Mammary epithelial cell (primary cell): ENCODE results near the gene ADGB.
"Not testable (repeated sequence)": the region's sequence is repeated elsewhere in the genome, so short reads cannot be mapped to it uniquely, and the experiment has no call there.

Experiments used
- CTCF ChIP-seq, 2 donors: IDR thresholded peaks in 1 of 2; conservative IDR thresholded peaks in 1 of 2; 2 replicates each; pipeline ENCODE4 v1.5.1; 2011 to 2012; ENCODE audit warnings: inconsistent platforms in 2 of 2, low read length in 2 of 2, mild to moderate bottlenecking in 2 of 2, control low read depth in 1 of 2, low read depth in 1 of 2; ENCODE audit not compliant: insufficient read depth in 1 of 2; ENCODE audit errors: extremely low read depth in 1 of 2
- EZH2 ChIP-seq: IDR thresholded peaks from 2 replicates; pipeline ENCODE4 v1.6.1; 2012; ENCODE audit warnings: low read length, inconsistent platforms, borderline replicate concordance

- not testable (repeated sequence) for TF ChIP-seq CTCF (conservative IDR thresholded peaks at IDR 0.05 in 1 of 2, IDR thresholded peaks at IDR 0.05 in 1 of 2; ENCODE audit: extremely low read depth in 1 of 2, insufficient read depth in 1 of 2, low read depth in 1 of 2, low read length in 2 of 2); EZH2
Observed at GRCh38 chr6:146809014-146809413, 210.2 kb downstream of the ADGB start.
